Measurements from ENCODE around the gene KRT72.
A peak's percentile ranks its signal among the peaks of the same experiment; 100 is the strongest.

Gene KRT72

DNA sequence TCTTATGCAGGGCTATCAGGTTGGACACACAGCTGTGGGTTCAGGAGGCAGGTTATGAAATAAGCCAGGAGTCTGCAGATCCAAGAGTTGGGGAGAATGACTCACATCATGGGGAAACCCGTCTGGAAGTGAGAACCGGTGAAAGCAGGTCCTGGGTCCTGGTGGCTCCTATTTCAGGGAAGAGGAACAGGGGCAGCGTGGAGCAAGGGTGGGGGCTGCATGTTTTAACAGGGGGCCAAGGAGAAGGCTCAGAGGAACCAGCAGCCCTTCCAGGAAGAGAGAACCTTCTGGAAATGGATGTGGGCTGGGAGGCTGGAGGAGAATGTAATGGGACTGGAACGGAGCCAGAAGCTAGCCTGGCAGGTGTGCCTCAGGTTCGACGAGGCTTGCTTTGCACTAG, 19.8 kb downstream of the KRT72 start:
- no peak for DNase-seq (ENCODE audit: extremely low read depth in 1 of 2, low read depth in 1 of 2)

DNA sequence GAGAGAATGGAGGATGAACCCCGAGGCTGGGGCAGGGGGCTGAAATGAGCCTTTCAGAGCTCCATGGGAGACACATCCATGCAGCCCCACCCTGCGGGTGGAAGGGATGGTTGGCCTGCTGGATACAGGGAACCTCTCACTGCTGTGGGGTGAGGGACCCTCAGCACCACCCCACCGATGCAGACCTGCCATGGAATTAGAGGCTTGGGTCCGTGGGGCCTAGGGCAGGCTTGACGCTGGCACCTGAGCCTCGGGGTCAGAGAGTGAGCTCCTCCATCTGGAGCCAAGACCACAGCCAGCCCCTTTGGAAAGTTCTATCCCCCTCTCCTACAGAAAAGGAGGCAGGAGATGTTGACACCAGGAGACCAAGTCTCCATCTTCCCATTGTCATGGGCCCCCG, 20.2 kb downstream of the KRT72 start:
- DNase-seq (ENCODE audit: extremely low read depth in 1 of 2, low read depth in 1 of 2) = no peak

DNA sequence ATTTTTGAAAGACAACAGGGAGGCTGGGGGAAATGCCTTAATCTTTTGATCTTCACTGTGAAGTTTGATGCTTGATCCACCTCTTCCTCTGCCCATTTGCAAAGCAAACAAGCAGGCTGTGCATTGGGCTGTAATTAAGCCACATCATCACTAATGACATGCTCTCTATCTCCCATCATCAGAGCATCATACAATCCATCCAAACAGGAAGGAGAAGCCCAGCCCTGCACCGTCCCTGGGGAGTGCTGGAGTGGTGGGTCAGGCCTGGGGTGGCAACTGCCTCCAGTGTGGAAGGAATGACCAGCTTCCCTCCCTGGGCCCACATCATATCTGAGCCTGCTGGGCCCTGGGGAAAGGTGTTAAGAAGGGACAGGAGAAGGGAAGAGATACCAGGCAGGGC, 20.8 kb downstream of the KRT72 start:
- DNase-seq (ENCODE audit: extremely low read depth in 1 of 2, low read depth in 1 of 2) = no peak

DNA sequence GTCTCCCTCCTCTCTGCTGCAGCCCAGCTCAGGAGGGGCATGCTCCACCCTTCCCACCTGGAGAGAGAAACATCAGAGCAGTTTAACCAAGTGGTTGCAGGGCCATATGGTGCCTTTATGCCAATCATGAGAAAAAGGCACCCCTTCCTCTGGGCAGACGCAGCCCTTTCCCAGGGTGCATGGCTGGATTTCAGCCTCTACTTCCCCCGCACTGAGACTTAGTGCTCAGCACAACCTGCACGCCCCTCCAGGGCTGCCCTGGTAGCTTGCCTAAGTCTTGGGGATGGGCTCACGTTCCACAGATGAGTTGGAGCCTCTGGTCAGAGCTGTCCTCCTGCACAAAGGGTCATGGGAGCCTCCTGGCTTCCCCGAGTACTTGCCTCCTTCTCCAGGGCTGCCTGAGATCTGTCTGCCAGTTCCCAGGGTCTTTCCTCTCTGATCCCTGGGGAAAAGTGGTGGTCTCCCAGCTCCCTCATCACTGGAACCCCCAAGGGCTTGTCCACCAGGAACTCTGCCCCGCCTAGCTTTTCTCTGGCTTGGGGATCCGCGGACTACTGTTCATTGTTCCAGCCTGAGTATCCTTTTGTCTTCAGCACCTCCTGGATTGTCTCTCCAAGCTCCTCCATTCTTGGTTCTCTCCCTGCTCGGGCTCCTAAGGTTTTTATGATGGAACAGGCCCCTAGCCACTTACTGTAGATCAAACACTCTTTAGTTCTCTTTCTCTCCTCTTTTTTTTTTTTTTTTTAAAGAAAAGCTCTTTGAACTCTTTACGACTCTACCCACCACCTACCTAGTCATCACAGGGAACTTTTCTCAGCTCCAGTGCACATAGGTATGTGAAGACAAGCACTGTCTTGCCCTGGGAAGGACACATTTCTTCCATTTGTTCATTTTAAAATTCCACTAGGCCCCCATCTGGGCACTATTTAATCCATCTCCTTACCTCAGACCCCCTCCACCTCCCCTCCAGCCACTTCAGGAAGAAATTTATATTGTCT, 21.5 kb downstream of the KRT72 start:
- DNase-seq (ENCODE audit: extremely low read depth in 1 of 2, low read depth in 1 of 2) = no peak

DNA sequence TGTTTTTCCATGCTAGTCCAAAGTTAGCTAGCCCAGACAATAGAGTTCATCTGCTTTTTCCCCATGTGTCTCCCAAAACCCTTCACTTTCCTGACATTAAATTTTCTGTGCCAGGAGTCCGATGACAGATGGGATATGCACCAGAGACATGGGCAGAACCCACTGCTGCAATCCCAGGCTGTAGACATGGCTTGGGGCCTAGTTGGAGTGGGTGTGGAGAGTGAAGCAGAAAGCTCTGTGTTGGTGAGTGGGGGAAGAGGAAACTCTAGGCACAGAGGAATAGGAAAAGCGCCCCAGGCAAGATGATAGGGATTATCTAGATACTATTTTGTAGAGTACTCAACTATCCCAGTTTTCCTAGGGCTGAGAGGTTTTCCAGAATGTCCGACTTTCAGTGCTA, 22.8 kb downstream of the KRT72 start:
- DNase-seq (ENCODE audit: extremely low read depth in 1 of 2, low read depth in 1 of 2) = no peak

DNA sequence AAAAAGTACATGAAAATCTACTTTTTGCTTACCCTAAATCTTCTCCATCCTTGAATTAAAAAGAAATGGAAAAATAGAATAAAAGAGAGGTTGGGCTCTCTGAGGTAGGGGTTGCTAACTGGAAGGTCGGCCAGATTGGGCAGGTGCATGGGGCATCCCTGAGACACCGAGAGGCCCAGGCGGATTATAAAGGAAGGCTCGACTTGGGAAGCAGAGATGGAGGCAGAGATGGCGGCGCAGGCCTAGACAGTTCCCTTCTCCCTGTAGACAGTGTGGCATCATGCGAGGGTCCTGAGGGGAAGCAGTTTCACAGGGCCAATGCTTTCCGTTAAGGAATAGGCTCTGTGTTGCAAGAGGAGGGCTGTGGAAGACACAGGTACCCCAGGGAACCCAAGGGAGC, 23.9 kb downstream of the KRT72 start:
- no peak for DNase-seq (ENCODE audit: extremely low read depth in 1 of 2, low read depth in 1 of 2)

DNA sequence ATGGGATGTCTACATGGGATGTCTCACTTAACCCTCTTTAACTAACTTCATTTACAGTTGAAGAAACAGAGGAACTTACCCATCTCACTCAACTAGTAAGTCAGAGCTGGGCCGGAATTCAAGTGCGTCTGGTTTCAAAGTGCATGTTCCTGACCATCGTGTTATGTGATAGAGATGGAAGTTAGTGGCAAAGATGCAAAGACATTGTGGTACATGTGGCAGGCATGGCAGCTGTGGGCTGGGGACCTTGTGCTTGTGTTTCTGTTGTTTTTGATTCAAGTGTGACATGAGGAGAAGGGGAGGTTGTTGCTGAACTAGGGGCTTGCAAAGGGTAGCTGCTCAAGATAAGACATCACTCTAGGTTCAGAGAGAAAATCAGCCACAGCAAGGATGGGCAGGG, 25.3 kb downstream of the KRT72 start:
- DNase-seq (ENCODE audit: extremely low read depth in 1 of 2, low read depth in 1 of 2) = no peak

DNA sequence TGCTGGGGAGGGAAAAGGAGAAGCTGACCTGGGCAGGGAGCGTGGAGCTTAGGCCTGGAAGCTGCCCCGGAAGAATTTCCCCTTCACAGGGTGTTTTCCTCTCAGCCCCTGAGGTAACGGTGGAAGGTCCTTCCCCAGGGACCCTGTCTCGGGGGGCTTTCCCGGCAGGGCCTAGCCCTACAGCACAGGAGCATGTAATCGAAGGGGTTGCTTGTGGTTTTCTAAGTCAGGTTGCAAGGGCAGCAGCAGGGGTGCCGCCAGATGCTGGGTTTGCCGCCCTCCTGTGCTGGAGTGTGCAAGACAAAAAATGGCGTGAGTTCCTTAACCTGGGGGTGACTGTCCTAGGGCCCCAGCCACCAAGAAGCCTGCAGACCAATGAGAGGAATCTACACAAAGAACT, 26.0 kb downstream of the KRT72 start:
- DNase-seq (ENCODE audit: extremely low read depth in 1 of 2, low read depth in 1 of 2) = no peak

DNA sequence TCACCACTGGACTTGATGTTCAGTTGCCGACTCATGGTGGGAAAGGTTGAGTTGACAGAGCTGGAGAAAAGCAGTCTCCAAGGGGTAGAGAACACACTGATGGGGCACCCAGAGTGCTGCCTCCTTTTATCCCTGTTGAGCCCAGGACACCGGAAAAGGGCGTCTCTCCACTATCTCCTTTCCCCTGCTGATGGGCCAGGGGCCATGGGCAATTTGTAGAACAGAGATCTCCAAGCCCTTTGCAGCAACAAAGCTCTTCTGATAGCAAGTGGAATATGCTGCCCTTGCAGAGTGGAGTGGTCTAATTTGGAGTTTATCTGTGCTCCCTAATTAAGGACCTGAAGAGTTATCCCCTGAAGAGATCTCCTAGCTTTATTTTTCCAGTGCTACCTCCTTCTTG, 27.5 kb downstream of the KRT72 start, which contains the start of gene KRT74:
KRT74 (minus strand) TSS at position 101 of the 400 bp plus-strand sequence; CDS start at position 35, 66 bp downstream.
- no peak for DNase-seq (ENCODE audit: extremely low read depth in 1 of 2, low read depth in 1 of 2)

DNA sequence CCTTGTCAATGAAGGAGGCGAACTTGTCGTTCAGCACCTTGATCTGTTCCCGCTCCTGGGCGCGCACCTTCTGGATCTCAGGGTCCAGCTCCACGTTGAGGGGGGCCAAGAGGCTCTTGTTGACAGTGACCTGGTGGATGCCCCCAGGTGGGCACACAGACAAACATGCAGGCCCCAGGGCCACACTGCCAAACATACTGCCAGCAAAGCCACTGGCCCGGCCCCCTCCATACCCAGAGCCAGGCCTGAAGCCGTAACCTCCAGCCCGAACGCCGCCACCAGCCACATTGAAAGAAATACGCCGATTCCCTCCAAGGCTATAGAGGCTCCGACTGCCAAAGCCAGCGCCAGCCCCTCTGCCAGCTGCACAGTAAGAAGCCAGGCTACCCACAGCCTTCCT, 28.0 kb downstream of the KRT72 start:
- no peak for DNase-seq (ENCODE audit: extremely low read depth in 1 of 2, low read depth in 1 of 2)

DNA sequence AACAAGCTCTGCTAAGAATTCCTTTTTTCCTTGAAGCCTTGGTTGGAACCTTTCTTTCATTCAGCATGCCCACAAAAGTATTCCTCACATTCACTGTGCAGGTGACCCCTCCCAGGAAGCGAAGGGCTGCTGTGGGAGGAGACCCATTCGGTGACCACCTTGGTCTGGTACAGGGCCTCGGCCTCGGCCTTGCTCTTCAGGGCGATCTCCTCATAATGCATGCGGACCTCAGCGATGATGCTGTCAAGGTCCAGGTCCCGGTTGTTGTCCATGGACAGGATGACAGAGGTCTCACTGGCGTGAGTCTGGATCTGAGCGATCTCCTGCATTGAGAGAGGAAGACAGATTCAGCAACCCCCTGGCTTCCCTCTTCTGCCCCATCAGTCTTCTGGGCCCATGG, 30.8 kb downstream of the KRT72 start:
- no peak for DNase-seq (ENCODE audit: extremely low read depth in 1 of 2, low read depth in 1 of 2)

DNA sequence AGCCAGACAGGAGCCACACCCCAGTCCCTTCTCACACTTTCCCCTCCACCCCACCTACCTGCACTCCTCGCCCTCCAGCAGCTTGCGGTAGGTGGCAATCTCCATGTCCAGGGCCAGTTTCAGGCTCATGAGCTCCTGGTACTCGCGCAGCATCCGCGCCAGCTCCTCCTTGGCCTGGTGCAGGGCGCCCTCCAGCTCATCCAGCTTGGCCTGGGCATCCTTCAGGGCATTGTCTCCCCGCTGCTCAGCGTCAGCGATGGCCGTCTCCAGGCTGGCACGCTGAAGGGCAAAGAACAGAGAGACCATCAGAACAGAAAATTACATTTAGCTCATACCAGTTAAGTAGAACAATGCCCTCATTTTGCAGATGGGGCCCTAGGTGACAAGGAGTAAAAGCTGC, 33.2 kb downstream of the KRT72 start:
- no peak for DNase-seq (ENCODE audit: extremely low read depth in 1 of 2, low read depth in 1 of 2)

DNA sequence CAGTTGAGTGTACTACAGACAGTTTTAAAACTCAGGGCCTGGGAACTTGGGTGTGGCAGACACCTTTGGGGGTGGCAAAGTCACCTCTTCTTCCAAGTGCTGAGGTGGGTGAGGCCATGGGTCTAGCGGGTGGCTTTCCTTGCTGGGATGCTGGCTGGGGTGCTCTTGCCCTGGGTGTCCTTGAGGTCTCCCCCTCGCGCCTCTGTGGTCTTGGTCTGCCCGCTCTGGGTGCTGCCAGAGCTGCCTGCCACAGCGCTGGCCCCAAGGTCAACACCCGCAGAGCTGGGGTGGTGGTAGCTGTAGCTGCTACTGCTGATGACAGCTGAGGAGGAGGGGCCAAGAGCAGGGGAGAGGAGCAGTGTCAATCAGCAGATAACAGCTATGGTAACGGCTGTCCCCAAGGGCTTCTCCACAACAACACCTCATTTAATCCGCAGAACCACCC, 34.4 kb downstream of the KRT72 start:
- DNase-seq (ENCODE audit: extremely low read depth in 1 of 2, low read depth in 1 of 2) = peak; percentile 3 to 13

DNA sequence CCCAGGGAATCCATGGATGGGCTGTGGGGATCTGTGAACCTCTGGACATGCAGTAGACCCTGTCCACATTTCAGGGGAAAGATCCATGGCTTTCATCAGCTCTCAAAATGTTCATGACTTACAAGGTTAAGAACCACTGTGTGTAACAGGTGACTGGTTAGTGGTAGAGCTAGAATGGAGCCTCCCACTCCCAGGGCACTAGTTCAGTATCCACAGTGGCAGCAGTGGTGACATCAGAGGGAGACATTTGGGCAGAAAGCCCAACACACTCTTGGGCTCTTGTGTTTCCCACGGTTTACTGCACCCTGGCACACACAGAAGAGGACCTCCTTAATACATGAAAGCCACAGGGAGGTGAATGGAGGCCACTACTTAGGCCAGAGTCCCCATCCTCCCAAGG, 36.7 kb downstream of the KRT72 start:
- no peak for DNase-seq (ENCODE audit: extremely low read depth in 1 of 2, low read depth in 1 of 2)

DNA sequence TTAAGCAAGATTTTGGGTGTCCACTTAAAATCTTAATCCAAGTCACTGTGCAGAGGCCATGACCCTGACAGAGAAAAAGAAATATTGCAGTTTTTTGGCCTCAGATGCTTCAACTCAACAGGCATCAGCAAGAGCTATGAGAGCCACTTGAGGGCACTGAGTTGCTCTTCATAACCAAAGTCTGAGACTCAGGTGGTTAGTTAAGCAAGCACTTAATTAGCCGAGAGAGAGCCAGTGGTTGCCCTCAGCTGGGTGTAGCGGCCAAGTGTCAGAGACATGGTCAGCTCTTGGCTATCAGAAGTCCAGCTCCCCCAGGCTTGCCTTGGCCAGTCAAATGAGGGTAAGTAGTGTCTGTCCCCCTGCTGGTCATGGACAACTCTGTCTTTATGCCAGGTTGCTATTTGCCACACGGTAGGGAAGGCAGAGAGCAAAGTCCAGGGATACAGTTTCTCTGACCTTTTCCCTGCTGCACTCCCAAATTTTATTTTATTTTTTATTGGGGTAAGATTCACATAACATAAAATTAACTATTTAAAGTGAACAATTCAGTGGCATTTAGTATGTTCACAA, 39.3 kb downstream of the KRT72 start:
- no peak for DNase-seq (ENCODE audit: extremely low read depth in 1 of 2, low read depth in 1 of 2)

DNA sequence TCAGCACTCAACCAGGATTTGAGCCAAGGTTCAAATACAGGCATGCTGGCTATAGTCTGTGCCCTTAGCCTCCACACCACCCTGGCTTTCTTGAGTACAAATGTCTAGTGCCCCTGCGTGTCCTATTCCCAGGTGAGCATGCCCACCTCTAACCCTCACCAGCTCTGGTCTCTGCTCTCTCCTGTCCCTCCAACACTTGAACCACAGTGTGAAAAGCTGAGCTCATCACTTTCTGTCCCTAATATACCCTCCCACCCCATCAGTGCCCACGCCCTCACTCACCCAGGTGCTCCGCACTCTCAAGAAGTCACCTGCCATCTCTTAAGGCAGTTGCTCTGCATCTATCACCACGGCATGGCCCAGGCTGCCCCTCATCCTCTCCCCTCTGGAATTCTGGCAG, 41.3 kb downstream of the KRT72 start:
- DNase-seq (ENCODE audit: extremely low read depth in 1 of 2, low read depth in 1 of 2) = no peak

DNA sequence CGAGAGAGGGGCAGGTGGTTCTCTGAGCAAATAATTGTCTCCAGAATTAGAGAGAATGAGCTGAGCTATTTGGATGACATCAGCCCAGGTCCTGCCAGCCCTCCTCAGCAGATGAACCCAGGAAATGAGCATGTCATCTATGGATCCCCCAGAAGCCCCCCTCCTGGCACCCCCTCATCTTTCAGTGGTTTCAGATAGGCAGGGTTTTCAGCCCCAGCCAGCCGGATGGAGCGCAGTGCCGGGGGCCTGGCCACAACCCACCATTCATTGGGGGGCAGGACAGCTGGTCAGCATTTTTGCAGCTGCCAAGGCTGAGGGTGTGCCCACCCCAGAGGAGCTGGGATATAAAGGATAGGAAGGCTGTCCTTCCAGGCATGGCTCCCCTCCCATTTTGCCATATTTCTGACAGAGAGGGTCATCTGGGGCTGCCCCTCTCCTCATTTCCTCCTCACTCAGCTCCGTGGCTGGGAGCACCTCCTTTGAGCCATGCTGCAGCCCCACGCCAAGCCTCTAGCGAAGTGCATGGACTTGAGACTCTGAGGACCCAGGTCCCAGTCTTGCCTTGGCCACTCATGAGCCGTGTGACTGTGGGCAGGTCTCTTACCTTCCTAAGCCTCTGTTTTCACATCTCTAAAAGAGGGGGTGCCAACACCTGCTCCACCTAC, 42.4 kb downstream of the KRT72 start:
- DNase-seq (ENCODE audit: extremely low read depth in 1 of 2, low read depth in 1 of 2) = no peak

DNA sequence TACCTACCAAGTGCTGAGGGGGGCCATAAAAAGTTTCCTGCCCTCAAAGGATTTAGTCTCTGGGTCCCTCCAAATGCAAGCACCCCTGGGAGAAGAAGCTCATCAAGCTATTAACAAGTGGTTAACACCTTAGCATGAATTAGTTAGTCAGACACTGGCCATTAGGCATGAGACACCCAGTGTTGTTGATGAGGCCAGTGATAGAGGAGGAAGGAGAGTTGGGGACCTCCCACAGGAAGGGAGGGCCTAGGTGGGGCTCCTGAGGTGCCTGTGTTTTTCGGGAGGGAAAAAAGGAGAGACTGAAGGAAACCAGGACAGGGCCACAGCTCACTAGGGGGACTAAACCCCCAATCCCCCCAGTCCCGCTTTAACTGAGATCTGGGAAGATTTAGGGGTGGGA, 43.8 kb downstream of the KRT72 start:
- no peak for DNase-seq (ENCODE audit: extremely low read depth in 1 of 2, low read depth in 1 of 2)

DNA sequence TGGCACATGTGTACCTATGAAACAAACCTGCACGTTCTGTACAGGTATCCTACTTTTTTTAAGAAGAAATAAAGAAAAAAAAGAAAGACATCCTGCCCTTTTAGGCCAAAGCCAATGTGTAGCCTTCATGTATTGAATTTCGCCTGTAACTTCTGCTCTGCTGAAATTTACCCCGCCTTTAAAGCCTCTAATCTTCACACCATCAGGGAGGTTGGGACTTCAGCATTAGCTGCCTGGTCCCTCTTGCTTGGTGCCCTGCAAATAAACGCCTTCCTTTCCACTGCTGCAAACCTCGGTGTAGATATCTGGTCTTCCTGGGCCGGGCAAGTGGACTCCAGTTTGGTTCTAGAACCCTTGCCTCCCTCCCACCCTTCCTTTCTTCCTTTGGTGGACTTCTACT, 45.7 kb downstream of the KRT72 start:
- DNase-seq (ENCODE audit: extremely low read depth in 1 of 2, low read depth in 1 of 2) = no peak

DNA sequence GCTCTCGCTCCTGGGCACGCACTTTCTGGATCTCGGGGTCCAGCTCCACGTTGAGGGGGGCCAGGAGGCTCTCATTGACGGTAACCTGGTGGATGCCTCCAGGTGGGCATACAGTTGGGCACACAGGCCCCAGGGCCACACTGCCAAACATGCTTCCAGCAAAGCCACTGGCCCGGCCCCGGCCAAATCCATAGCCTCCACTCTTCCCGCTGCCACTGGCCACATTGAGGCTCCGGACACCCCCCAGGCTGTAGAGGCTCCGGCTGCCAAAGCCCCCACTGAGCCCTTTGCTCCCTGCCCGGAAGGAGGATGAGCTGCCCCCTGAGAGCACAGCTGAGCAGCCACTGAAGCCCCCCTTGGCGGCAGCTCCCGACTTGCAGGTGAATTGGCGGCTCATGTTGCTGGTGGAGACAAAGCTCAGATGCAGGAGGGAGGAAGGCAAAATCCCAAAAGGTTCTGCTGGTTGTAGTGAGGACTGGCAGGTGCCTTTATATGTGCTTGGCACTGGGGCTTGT, 48.5 kb downstream of the KRT72 start, which contains the start of gene KRT71:
KRT71 (minus strand) TSS at position 465 of the 515 bp plus-strand sequence; CDS start at position 397, 68 bp downstream.
- no peak for DNase-seq (ENCODE audit: extremely low read depth in 1 of 2, low read depth in 1 of 2)

DNA sequence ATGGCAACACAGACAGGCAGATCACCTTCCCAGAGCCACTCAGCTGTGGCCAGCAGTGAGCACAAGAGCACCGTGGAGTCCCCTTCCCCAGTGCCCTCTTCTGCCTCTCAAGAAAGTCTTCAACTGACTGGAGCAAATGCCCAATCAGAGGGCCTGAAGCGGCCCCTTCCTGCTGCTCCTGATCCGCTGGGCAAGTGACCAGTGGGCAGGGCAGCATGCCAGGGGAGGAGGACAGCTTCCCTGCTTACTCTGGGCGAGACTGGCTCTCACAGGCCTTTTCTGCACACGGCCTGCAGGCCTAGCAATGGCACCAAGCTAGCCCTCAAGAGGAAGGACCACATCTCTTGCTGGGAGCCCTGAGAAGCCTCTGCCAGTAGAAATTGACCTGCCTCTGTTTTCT, 49.2 kb downstream of the KRT72 start:
- no peak for DNase-seq (ENCODE audit: extremely low read depth in 1 of 2, low read depth in 1 of 2)

Data from stimulated activated CD8-positive, alpha-beta memory T cell treated with anti-CD3 and anti-CD28 coated beads, Interleukin-7, amount 100 ng/mL, for 48 hours (primary cell).